Airway epithelial cell (primary cell): ENCODE results near the gene SCAI. TPM values are rescaled to one million over a fixed set of nuclear protein-coding genes. Genes with fewer than 3 reads are reported as not detected.

ENCODE experiments used
- total RNA-seq: library from RNA; depleted of rRNA; stranded (reverse); fragments of >200 nt; gene quantifications from 2 replicates; pipeline ENCODE4 v1.2.3, GENCODE V29; 2015

The SCAI gene
- total RNA-seq, result 3.8 and 5.3 TPM in 2 replicates

DNA sequence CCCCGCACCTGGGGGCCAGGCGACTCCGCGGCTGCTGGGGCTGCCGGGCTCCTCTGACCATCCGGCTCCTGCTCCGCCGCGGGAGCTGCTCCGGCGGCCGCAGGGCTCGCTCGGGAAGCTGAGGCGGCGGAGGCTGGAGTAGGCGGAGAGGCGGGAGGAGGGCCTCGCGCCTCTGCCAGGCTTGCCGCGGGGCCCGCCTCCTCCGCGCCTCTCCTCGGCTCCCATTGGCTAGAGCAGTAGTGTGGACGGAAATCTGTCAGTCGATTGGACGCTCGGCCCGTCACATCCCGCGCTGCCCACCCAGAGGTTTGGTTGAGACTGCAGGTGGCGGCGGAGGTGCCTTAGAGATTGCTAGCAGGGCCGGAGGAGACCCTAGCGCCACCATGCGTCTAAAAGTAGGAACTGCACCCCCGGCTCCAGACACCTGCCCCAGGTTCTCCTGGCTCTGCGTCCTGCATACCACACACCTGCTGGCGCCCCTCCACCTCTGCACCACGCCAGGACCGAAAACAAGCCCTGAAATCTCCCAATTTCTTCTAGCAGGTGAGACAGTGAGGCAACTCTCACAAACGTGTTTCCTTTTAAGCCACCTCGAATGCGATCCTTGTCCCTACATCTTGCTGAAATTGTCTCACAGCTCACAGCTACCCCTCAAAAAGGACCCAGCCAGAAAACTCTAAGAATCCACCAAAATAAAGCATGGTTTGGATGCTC, at the start of gene SCAI:
Gene SCAI, minus strand, starts transcription at position 152 of the 714 bp plus-strand sequence. Its CDS starts 91 bp downstream, at position 61.

GRCh38 chr9:125189361-125190289, 46.3 kb upstream of the SCAI start, which contains the start of gene PPP6C:
TSS of gene PPP6C (minus strand) at chr9:125189803. CDS start at chr9:125189718, 85 bp downstream.

DNA sequence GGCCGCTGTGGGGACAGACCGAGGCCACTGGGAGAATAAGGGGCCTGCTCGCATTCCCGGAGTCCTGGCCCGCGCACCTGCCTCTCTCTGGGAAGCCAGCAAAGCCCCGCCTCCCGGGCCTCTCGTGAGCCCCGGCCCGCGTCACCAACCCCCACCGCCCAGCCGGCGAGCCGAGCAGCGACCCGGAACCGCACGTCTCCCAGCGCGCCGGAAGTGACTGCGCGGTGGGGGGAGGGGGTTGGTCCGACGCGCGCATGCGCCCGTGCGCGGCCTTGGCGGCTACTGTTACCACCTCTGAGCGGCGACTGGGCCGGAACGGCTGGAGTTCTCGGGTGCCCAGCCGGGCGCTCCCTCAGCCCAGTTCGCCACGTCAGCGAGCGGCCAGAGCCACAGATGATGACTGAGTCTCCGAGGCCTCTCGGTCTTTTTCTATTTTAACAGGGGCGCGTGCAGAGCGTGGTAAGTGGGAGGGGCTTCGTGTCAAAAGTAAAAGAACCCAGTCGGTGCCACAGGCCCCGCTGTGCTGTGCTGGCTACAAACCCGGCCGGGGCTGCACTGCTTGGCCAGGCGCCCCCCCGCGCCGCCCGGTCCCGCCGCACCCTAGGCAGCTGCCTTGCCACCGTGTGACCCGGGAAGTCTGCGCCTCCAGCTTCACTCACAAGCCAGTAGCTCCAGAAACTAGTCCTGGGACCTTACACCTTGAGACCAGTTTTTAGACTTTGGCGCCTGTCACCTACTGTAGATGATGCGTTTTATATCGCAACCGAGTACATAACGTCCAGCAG, 202.2 kb downstream of the SCAI start, which contains the start of gene GOLGA1:
Gene GOLGA1, minus strand, starts transcription at position 190 of the 785 bp plus-strand sequence. CDS start 2,372 bp downstream, outside the sequence.

Other genes with a start within 250 kb of the SCAI start
- gene GOLGA1, start 202.4 kb downstream of the SCAI start, total RNA-seq, result 8.9 and 10.3 TPM in 2 replicates
- gene PPP6C, start 46.3 kb upstream of the SCAI start, total RNA-seq, result 20.1 and 23.6 TPM in 2 replicates
- 21.3 and 23.1 TPM in 2 replicates for gene RABEPK, start 57.0 kb upstream of the SCAI start, total RNA-seq
- 251 and 273 TPM in 2 replicates for gene HSPA5, start 97.8 kb upstream of the SCAI start, total RNA-seq
- gene GAPVD1, start 118.3 kb upstream of the SCAI start, total RNA-seq, result 28.1 and 37.4 TPM in 2 replicates